ENCODE measurements around the gene RNF186. TPM values are rescaled to one million over a fixed set of nuclear protein-coding genes. Genes with fewer than 3 reads are reported as not detected.

Gene RNF186
- total and polyA plus RNA-seq, 8 donors, result 0.62 to 117 TPM; not detected in 6

DNA sequence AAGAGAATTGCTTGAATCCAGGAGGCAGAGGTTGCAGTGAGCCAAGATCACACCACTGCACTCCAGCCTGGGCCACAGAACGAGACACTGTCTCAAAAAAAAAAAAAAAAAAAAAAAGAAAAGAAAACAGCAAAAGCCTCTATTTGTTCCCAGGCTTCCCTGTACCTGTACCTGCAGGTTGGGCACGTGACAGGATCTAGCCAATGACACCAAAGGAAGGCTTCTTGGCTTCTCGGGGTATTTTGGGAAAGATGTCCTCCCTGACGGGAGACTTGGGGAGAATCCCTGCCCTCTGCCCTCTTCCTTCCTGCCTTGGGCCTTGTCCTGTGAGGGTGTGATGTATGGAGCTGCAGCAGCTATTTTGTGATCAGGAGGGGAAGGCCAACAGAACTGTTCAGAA lies 38.1 kb downstream of the RNF186 start:
- WGBS, 5 donors, result 95 to 97% (median 96%) methylated on average over 4 of the region's 4 CpGs
- intact Hi-C loops (cut with DNase I; ENCODE audit: low total_unique reads), result no loop called here
- Histone ChIP-seq H3K27me3 (no peaks in the 10 kb centered on the region), H3K4me3 (no peak overlapping the region), H3K4me1 (no peaks in the 10 kb centered on the region), H3K9me3 (no peaks in the 10 kb centered on the region), H3K36me3 (peaks cover 28 to 100% (median 88%) of the 10 kb centered on the region in 4 donors), H3K27ac (no peak overlapping the region)
- no peak for TF ChIP-seq POLR2AphosphoS5 (IDR thresholded peaks at IDR 0.05)
- TF ChIP-seq EP300 (IDR thresholded peaks at IDR 0.05), result no peak
- no peak for TF ChIP-seq POLR2A (IDR thresholded peaks at IDR 0.05)
- TF ChIP-seq, protein P1, sequence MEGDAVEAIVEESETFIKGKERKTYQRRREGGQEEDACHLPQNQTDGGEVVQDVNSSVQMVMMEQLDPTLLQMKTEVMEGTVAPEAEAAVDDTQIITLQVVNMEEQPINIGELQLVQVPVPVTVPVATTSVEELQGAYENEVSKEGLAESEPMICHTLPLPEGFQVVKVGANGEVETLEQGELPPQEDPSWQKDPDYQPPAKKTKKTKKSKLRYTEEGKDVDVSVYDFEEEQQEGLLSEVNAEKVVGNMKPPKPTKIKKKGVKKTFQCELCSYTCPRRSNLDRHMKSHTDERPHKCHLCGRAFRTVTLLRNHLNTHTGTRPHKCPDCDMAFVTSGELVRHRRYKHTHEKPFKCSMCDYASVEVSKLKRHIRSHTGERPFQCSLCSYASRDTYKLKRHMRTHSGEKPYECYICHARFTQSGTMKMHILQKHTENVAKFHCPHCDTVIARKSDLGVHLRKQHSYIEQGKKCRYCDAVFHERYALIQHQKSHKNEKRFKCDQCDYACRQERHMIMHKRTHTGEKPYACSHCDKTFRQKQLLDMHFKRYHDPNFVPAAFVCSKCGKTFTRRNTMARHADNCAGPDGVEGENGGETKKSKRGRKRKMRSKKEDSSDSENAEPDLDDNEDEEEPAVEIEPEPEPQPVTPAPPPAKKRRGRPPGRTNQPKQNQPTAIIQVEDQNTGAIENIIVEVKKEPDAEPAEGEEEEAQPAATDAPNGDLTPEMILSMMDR (IDR thresholded peaks at IDR 0.05), result no peak
- no peak for DNase-seq

- TF ChIP-seq, protein P1 (IDR thresholded peaks at IDR 0.05), result no peak
- TF ChIP-seq POLR2AphosphoS5 (IDR thresholded peaks at IDR 0.05) (no peak), POLR2A (IDR thresholded peaks at IDR 0.05) (no peak), EP300 (IDR thresholded peaks at IDR 0.05) (no peak)
- Histone ChIP-seq H3K4me1 (no peaks in the 10 kb centered on the region), H3K27me3 (no peaks in the 10 kb centered on the region), H3K9me3 (no peaks in the 10 kb centered on the region), H3K36me3 (peaks cover 33 to 100% (median 90%) of the 10 kb centered on the region in 4 donors), H3K4me3 (no peak overlapping the region), H3K27ac (no peak overlapping the region)
- intact Hi-C loops (cut with DNase I; ENCODE audit: low total_unique reads), result no loop called here
- WGBS, 5 donors, result 71 to 83% (median 73%) methylated on average over 5 of the region's 5 CpGs
- DNase-seq, result no peak
Measured at GRCh38 chr1:19776287-19776686, 38.8 kb downstream of the RNF186 start.

DNA sequence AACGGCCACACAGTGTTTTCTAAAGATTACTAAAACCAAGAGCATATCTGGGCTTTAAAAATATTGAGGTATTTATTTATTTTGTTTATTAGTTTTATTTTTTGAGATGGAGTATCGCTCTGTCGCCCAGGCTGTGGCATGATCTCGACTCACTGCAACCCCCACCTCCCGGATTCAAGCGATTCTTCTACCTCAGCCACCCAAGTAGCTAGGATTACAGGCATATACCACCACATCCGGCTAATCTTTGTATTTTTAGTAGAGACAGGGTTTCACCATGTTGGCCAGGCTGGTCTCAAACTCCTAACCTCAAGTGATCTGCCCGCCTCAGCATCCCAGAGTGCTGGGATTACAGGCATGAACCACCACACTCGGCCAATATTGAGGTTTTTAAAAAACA lies 39.3 kb downstream of the RNF186 start:
- no peaks in the 10 kb centered on the region for H3K9me3 ChIP-seq
- no peak overlapping the region for H3K4me3 ChIP-seq
- no peak for DNase-seq
- TF ChIP-seq POLR2AphosphoS5 (IDR thresholded peaks at IDR 0.05), result no peak
- TF ChIP-seq EP300 (IDR thresholded peaks at IDR 0.05), result no peak
- TF ChIP-seq POLR2A (IDR thresholded peaks at IDR 0.05), result no peak
- H3K27me3 ChIP-seq, result no peaks in the 10 kb centered on the region
- WGBS, 5 donors, result 95 to 99% (median 97%) methylated on average over 9 of the region's 9 CpGs
- intact Hi-C loops (cut with DNase I; ENCODE audit: low total_unique reads), result no loop called here
- no peaks in the 10 kb centered on the region for H3K4me1 ChIP-seq
- no peak overlapping the region for H3K27ac ChIP-seq
- peaks cover 34 to 100% (median 90%) of the 10 kb centered on the region in 4 donors for H3K36me3 ChIP-seq

GRCh38 chr1:19775317-19775716 lies 39.8 kb downstream of the RNF186 start:
- Histone ChIP-seq H3K4me3 (no peak overlapping the region), H3K9me3 (no peaks in the 10 kb centered on the region), H3K4me1 (no peaks in the 10 kb centered on the region), H3K27me3 (no peaks in the 10 kb centered on the region), H3K27ac (no peak overlapping the region), H3K36me3 (peaks cover 32 to 100% (median 90%) of the 10 kb centered on the region in 4 donors)
- no peak for DNase-seq
- TF ChIP-seq EP300 (IDR thresholded peaks at IDR 0.05) (no peak), POLR2AphosphoS5 (IDR thresholded peaks at IDR 0.05) (no peak), POLR2A (IDR thresholded peaks at IDR 0.05) (no peak)
- TF ChIP-seq, protein P1 (IDR thresholded peaks at IDR 0.05), result no peak
- WGBS, 5 donors, result 79 to 97% (median 96%) methylated on average over 2 to 6 of the region's 6 CpGs
- intact Hi-C loops (cut with DNase I; ENCODE audit: low total_unique reads), result no loop called here

GRCh38 chr1:19774180-19774785 lies 40.8 kb downstream of the RNF186 start:
- TF ChIP-seq POLR2AphosphoS5 (IDR thresholded peaks at IDR 0.05) (no peak), POLR2A (IDR thresholded peaks at IDR 0.05) (no peak), EP300 (IDR thresholded peaks at IDR 0.05) (no peak)
- TF ChIP-seq, protein P1 (IDR thresholded peaks at IDR 0.05), result no peak
- no peaks in the 10 kb centered on the region for H3K9me3 ChIP-seq
- H3K27me3 ChIP-seq, result no peaks in the 10 kb centered on the region
- H3K4me1 ChIP-seq, result no peaks in the 10 kb centered on the region
- H3K36me3 ChIP-seq, result peaks cover 28 to 100% (median 90%) of the 10 kb centered on the region in 4 donors
- no peak overlapping the region for H3K4me3 ChIP-seq
- DNase-seq, result no peak
- 63 to 70% (median 67%) methylated on average over 6 of the region's 6 CpGs for WGBS, 5 donors
- intact Hi-C loops (cut with DNase I; ENCODE audit: low total_unique reads), result no loop called here
- H3K27ac ChIP-seq, result no peak overlapping the region

All from stomach (tissue), 9 donors.